Measurements from ENCODE around the gene TMEM156. TPM values are rescaled to one million over a fixed set of nuclear protein-coding genes. Genes with fewer than 3 reads are reported as not detected.

The TMEM156 gene
- polyA plus RNA-seq, 1 experiment: 0.07 TPM

DNA sequence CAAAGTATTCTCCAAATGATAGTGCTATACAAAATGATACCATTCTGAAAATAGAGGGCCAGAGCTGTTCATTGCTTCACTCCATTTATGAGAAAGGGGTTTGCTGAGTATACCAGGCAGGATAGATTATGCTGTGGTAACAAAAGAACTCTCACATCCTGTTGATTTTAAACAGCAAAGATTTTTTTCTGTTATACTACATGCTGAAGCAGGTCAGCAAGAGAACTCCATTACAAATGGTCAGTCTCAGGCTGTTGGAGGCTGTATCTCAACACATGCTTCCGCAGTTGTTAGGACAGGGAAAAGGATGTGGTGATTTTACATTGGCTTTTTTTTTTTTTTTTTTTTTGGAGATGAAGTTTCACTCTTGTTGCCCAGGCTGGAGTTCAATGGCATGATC, 16.1 kb upstream of the TMEM156 start:
- TF ChIP-seq, protein P1, sequence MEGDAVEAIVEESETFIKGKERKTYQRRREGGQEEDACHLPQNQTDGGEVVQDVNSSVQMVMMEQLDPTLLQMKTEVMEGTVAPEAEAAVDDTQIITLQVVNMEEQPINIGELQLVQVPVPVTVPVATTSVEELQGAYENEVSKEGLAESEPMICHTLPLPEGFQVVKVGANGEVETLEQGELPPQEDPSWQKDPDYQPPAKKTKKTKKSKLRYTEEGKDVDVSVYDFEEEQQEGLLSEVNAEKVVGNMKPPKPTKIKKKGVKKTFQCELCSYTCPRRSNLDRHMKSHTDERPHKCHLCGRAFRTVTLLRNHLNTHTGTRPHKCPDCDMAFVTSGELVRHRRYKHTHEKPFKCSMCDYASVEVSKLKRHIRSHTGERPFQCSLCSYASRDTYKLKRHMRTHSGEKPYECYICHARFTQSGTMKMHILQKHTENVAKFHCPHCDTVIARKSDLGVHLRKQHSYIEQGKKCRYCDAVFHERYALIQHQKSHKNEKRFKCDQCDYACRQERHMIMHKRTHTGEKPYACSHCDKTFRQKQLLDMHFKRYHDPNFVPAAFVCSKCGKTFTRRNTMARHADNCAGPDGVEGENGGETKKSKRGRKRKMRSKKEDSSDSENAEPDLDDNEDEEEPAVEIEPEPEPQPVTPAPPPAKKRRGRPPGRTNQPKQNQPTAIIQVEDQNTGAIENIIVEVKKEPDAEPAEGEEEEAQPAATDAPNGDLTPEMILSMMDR (IDR thresholded peaks at IDR 0.05; ENCODE audit: insufficient read depth, low read depth, low read length): no peak
- no peak overlapping the region for H3K4me3 ChIP-seq (ENCODE audit: low read depth, low read length)
- no peaks in the 10 kb centered on the region for H3K27me3 ChIP-seq (ENCODE audit: control insufficient read depth, insufficient read depth, low read length)
- POLR2A ChIA-PET: no interaction called here
- no peaks in the 10 kb centered on the region for H3K36me3 ChIP-seq (ENCODE audit: control insufficient read depth, insufficient read depth, low read length)
- no peak for DNase-seq (ENCODE audit: low read depth)
- CTCF ChIA-PET: interaction anchor here (0.6 to 1.9 kb wide), 2 partner anchors 10 to 87 kb away, joined by 3 to 4 read pairs; no protein-coding TSS in a partner anchor

GRCh38 chr4:39047681-39048080, 15.5 kb upstream of the TMEM156 start:
- DNase-seq (ENCODE audit: low read depth): no peak
- Histone ChIP-seq H3K27me3 (ENCODE audit: control insufficient read depth, insufficient read depth, low read length) (no peaks in the 10 kb centered on the region), H3K36me3 (ENCODE audit: control insufficient read depth, insufficient read depth, low read length) (no peaks in the 10 kb centered on the region), H3K4me3 (ENCODE audit: low read depth, low read length) (no peak overlapping the region)
- CTCF ChIA-PET: interaction anchor here (0.6 to 1.9 kb wide), 2 partner anchors 11 to 88 kb away, joined by 3 to 4 read pairs; no protein-coding TSS in a partner anchor
- POLR2A ChIA-PET: no interaction called here
- TF ChIP-seq, protein P1 (IDR thresholded peaks at IDR 0.05; ENCODE audit: insufficient read depth, low read depth, low read length): no peak

- ChIA-PET CTCF (interaction anchor here (0.7 kb wide), 1 partner anchor 186 kb away, joined by 3 read pairs; no protein-coding TSS in a partner anchor), POLR2A (no interaction called here)
- TF ChIP-seq, protein P1 (IDR thresholded peaks at IDR 0.05; ENCODE audit: insufficient read depth, low read depth, low read length): no peak
- Histone ChIP-seq H3K4me3 (ENCODE audit: low read depth, low read length) (peak overlapping the region; percentile 50), H3K36me3 (ENCODE audit: control insufficient read depth, insufficient read depth, low read length) (no peaks in the 10 kb centered on the region), H3K27me3 (ENCODE audit: control insufficient read depth, insufficient read depth, low read length) (no peaks in the 10 kb centered on the region)
- no peak for DNase-seq (ENCODE audit: low read depth)
Measured at GRCh38 chr4:39046249-39046648, 14.0 kb upstream of the TMEM156 start.

DNA sequence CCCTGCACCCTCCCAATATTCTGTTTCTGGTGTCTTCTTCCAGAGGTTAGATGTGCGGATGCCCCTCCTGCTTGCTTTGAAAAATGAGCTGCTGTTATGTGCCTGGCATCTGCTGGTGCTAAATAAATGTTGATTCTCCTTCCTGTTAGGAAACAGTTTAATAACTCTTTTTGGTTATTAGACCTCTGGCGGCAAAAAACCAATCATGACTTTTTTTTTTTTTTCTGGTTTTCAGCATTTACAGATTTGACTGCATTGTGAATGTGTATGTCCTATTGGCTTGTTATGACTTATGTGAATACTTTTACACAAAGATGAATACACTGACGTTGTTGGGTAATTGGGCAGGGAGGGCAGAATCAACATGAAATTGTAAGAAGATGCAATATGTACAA, 13.6 kb upstream of the TMEM156 start:
- Histone ChIP-seq H3K4me3 (ENCODE audit: low read depth, low read length) (peak overlapping the region; percentile 50), H3K27me3 (ENCODE audit: control insufficient read depth, insufficient read depth, low read length) (no peaks in the 10 kb centered on the region), H3K36me3 (ENCODE audit: control insufficient read depth, insufficient read depth, low read length) (no peaks in the 10 kb centered on the region)
- ChIA-PET CTCF (interaction anchor here (0.6 to 0.7 kb wide), 3 partner anchors 64 to 981 kb away, joined by 3 to 5 read pairs (median 3); no protein-coding TSS in a partner anchor), POLR2A (no interaction called here)
- TF ChIP-seq, protein P1 (IDR thresholded peaks at IDR 0.05; ENCODE audit: insufficient read depth, low read depth, low read length): no peak
- DNase-seq (ENCODE audit: low read depth): no peak

DNA sequence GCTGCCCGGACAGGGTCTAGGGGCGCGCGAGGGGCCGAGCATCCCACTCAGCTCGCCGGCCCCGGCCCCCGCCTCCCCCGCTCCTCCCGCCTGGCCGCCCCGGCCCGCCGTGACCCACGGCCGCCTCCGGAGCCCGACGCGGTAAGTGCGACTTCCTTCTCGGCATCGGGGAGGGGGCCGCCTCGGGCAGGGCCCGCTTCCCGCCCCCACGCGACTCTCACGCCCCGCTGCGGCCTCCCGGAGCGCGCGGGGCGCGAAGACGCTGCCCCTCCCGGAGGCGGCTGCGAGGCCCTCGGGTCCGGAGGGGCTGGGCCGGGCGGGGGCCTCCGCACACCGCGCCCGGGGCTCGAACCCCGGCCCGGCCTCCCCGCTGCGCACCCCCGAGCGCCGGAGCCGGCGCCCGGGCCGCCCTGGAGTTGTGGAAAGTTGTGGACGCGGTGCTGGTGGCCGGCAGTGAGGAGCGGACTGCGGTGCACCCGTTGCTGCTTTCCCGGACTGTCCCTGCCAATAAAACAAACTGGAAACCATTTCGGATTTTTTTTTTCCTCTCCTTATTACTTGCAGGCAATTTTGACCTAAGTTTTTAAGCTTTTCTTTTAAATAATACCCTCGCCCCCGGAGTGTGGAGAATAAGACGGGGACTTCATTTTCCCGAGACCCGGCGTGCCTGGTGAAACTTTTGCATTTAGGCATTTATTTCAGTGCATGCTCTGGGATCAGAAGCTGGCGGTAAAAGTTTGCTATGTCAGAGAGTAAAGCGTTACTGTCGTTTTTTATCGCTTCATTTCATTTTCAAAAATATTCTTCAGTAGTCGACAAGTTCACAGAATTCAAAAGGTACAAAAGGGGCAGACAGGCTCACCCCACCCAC, 13.0 kb upstream of the TMEM156 start:
- ChIA-PET POLR2A (no interaction called here), CTCF (interaction anchor here (0.6 to 0.7 kb wide), 2 partner anchors 64 to 980 kb away, joined by 3 to 5 read pairs; no protein-coding TSS in a partner anchor)

More for the DNA sequence above, 13.0 kb upstream of the TMEM156 start:
- TF ChIP-seq, protein P1 (IDR thresholded peaks at IDR 0.05; ENCODE audit: insufficient read depth, low read depth, low read length): no peak
- peak overlapping the region; percentile 50 for H3K4me3 ChIP-seq (ENCODE audit: low read depth, low read length)
- DNase-seq (ENCODE audit: low read depth): no peak
- H3K27me3 ChIP-seq (ENCODE audit: control insufficient read depth, insufficient read depth, low read length): no peaks in the 10 kb centered on the region
- H3K36me3 ChIP-seq (ENCODE audit: control insufficient read depth, insufficient read depth, low read length): no peaks in the 10 kb centered on the region
